Subcutaneous adipose tissue (tissue), 4 donors: ENCODE results near the gene UQCRC1. TPM values are rescaled to one million over a fixed set of nuclear protein-coding genes. Genes with fewer than 3 reads are reported as not detected.

ENCODE experiments used
- CTCF ChIP-seq: fragments of 450-650 bp; IDR thresholded peaks from one replicate; pipeline ENCODE4 v1.5.1; 2016; ENCODE audit warnings: low read depth, mild to moderate bottlenecking, control low read depth, antibody characterized with exemption, moderate library complexity
- total RNA-seq, 4 donors: library from RNA; depleted of rRNA; stranded (reverse); fragments of >200 nt; gene quantifications; one replicate each; pipeline ENCODE4 v1.1.0, GENCODE V29; 2016

UQCRC1 gene
- total RNA-seq, 4 donors from 2014 or later, result 95.2 to 358 (median 203) TPM

GRCh38 chr3:48596157-48596556 is 13.3 kb downstream of the UQCRC1 start:
- no peak for TF ChIP-seq CTCF

- no peak for TF ChIP-seq CTCF
Measured at GRCh38 chr3:48595526-48596121, 13.8 kb downstream of the UQCRC1 start.

- TF ChIP-seq CTCF, result no peak
Measured at GRCh38 chr3:48595075-48595525, 14.3 kb downstream of the UQCRC1 start, which contains the start of gene COL7A1. Gene COL7A1 (minus strand): TSS chr3:48595329. CDS start chr3:48595159, 170 bp downstream.

GRCh38 chr3:48594417-48595049 is 14.9 kb downstream of the UQCRC1 start:
- no peak for TF ChIP-seq CTCF

- TF ChIP-seq CTCF, result no peak
Measured at GRCh38 chr3:48593337-48593736, 16.1 kb downstream of the UQCRC1 start.

GRCh38 chr3:48592519-48593087 is 16.8 kb downstream of the UQCRC1 start:
- TF ChIP-seq CTCF, result no peak

GRCh38 chr3:48591886-48592518 is 17.4 kb downstream of the UQCRC1 start:
- TF ChIP-seq CTCF, result no peak
